ENCODE measurements around the gene SPDYC.

DNA sequence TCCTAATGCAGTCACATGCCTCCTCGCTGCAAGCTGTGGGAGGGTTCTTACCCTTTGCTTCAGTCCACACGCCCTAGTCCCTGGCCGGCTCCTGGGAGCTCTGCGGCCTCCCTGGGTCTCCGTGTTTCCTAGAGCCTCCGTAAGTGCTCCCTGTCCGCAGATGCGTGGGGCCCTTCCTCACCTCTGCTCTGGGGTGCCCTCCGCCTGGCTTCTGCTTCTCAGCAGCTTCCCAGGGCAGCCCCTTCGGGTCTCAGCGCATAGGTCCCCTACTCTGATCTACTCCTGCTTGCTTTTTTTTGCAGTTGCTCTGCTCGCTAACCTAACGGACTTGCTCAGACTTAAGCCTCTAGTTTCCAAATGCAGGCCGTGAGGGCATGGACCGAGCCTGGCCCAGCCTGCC is 34.1 kb downstream of the SPDYC start:
- no peak for TF ChIP-seq ZNF70 (CRISPR knock-in tag; IDR thresholded peaks at IDR 0.05)
- TF ChIP-seq SNAI2 (CRISPR knock-in tag; IDR thresholded peaks at IDR 0.05): no peak
- no peak for TF ChIP-seq ZFP30 (CRISPR knock-in tag; IDR thresholded peaks at IDR 0.05)
- no peak for TF ChIP-seq BACH2 (CRISPR knock-in tag; IDR thresholded peaks at IDR 0.05; ENCODE audit: borderline replicate concordance)
- no peak for TF ChIP-seq POU6F1 (CRISPR knock-in tag; IDR thresholded peaks at IDR 0.05; ENCODE audit: borderline replicate concordance, low read depth)
- no peak for TF ChIP-seq GLIS3 (CRISPR knock-in tag; IDR thresholded peaks at IDR 0.05)
